HCT116 (cell line): Measurements from ENCODE around the gene SLAMF7. TPM values are rescaled to one million over a fixed set of nuclear protein-coding genes. Genes with fewer than 3 reads are reported as not detected.
"Not testable (repeated sequence)": the region's sequence is repeated elsewhere in the genome, so short reads cannot be mapped to it uniquely, and the experiment has no call there.

Experiments used
- ATAC-seq: fragments of 200-7000 bp; cut with Tn5 transposase; 2 replicates; pipeline ENCODE4 v1.9.1; 2020; ENCODE audit warnings: mild to moderate bottlenecking, moderate library complexity
- BruUV-seq: library from RNA; stranded (reverse); fragments of 400-500 nt; replicated peaks from 2 replicates; lab custom pipeline; 2021; lab: Mats Ljungman, UMichigan
- CTCF ChIA-PET: fragments of 300-600 bp; sonication (Branson Sonifier 250); formaldehyde crosslinking; loops from one replicate; lab custom pipeline; 2021; ENCODE audit warnings: antibody characterized with exemption; lab: Charles Lee
- POLR2A ChIA-PET: fragments of 300-600, 350-600 bp; sonication (Branson Sonifier 250); formaldehyde crosslinking; loops from one replicate; lab custom pipeline; 2021; ENCODE audit warnings: antibody characterized with exemption; lab: Charles Lee
- RAD21 ChIA-PET, 2 experiments: fragments of 300-600 bp; sonication (Branson Sonifier 250); formaldehyde crosslinking; loops; one replicate each; lab custom pipeline; 2023; ENCODE audit warnings: low total read pairs in 2 of 2; ENCODE audit not compliant: uncharacterized antibody in 2 of 2, unreplicated experiment in 2 of 2, low non-redundant PET in 1 of 2; lab: Charles Lee
- DNase-seq: peaks from one replicate; pipeline ENCODE4 v3.0.0-alpha.2; 2010; ENCODE audit warnings: low read depth, low spot score
- H2AFZ ChIP-seq: fragments of 200-600 bp; shearing (Covaris generic), sonication (generic); 2 replicates; pipeline ENCODE4 v1.6.1; 2017; ENCODE audit warnings: low read depth, mixed run types, mixed read lengths, antibody characterized with exemption, low read length; ENCODE audit not compliant: poor library complexity, severe bottlenecking
- H3K27ac ChIP-seq: 2 replicates; pipeline ENCODE4 v1.5.1; 2012; ENCODE audit warnings: low read depth, low read length
- H3K27me3 ChIP-seq: fragments of 200-600 bp; sonication (generic); 2 replicates; pipeline ENCODE4 v1.6.1; 2016; ENCODE audit warnings: mixed run types, low read length, mixed read lengths; ENCODE audit not compliant: insufficient read depth
- H3K36me3 ChIP-seq, 2 experiments: fragments of 200-500 bp in 1 of 2; fragments of 200-600 bp in 1 of 2; sonication (Bioruptor generic) in 1 of 2; sonication (generic) in 1 of 2; 2 replicates each; pipeline versions ENCODE4 v1.5.1 to v1.6.1; 2014 to 2016; ENCODE audit warnings: low read length in 2 of 2, inconsistent platforms in 1 of 2, mixed read lengths in 1 of 2, mixed run types in 1 of 2; ENCODE audit not compliant: insufficient read depth in 2 of 2, control insufficient read depth in 1 of 2
- H3K4me1 ChIP-seq, 2 experiments: fragments of 200-600 bp in 1 of 2; sonication (generic) in 1 of 2; 2 replicates each; pipeline versions ENCODE4 v1.5.1 to v1.6.1; 2012 to 2017; ENCODE audit warnings: low read length in 2 of 2, inconsistent platforms in 1 of 2, mild to moderate bottlenecking in 1 of 2, mixed read lengths in 1 of 2, mixed run types in 1 of 2, moderate library complexity in 1 of 2; ENCODE audit not compliant: insufficient read depth in 2 of 2, control insufficient read depth in 1 of 2
- H3K4me2 ChIP-seq: fragments of 200-600 bp; sonication (generic); 2 replicates; pipeline ENCODE4 v1.6.1; 2017; ENCODE audit warnings: mixed run types, low read length, mixed read lengths
- H3K4me3 ChIP-seq, 2 experiments: fragments of 200-600 bp in 1 of 2; sonication (generic) in 1 of 2; replicated peaks in 1 of 2; 2 replicates each; pipeline ENCODE4 v1.5.1; 2011 to 2016; ENCODE audit warnings: low read length in 2 of 2, control low read depth in 1 of 2, low read depth in 1 of 2, mild to moderate bottlenecking in 1 of 2, mixed read lengths in 1 of 2, mixed run types in 1 of 2
- H3K79me2 ChIP-seq: fragments of 200-600 bp; sonication (generic); 2 replicates; pipeline ENCODE4 v1.6.1; 2017; ENCODE audit warnings: mild to moderate bottlenecking, mixed run types, low read length, moderate library complexity, mixed read lengths; ENCODE audit not compliant: insufficient read depth
- H3K9ac ChIP-seq: fragments of 200-600 bp; sonication (generic); 2 replicates; pipeline ENCODE4 v1.6.1; 2016; ENCODE audit warnings: low read length, mixed read lengths
- H3K9me2 ChIP-seq: fragments of 200-600 bp; sonication (generic), shearing (Covaris generic); 2 replicates; pipeline ENCODE4 v1.6.1; 2017; ENCODE audit warnings: mixed run types, mild to moderate bottlenecking, moderate library complexity; ENCODE audit not compliant: insufficient read depth
- H3K9me3 ChIP-seq, 2 experiments: fragments of 200-500 bp in 1 of 2; fragments of 200-600 bp in 1 of 2; sonication (Bioruptor generic) in 1 of 2; sonication (generic) in 1 of 2; 2 replicates each; pipeline ENCODE4 v1.6.1; 2014 to 2017; ENCODE audit warnings: low read length in 2 of 2, mixed read lengths in 2 of 2, inconsistent platforms in 1 of 2, low read depth in 1 of 2, mild to moderate bottlenecking in 1 of 2, mixed run types in 1 of 2, moderate library complexity in 1 of 2; ENCODE audit not compliant: control insufficient read depth in 1 of 2, insufficient read depth in 1 of 2
- H4K20me1 ChIP-seq: fragments of 200-600 bp; sonication (generic), shearing (Covaris generic); 2 replicates; pipeline ENCODE4 v1.6.1; 2017; ENCODE audit warnings: mixed run types, mild to moderate bottlenecking, moderate library complexity; ENCODE audit not compliant: insufficient read depth
- CBX3 ChIP-seq: IDR thresholded peaks from 2 replicates; pipeline ENCODE4 v1.6.1; 2012; ENCODE audit warnings: low read depth
- CEBPB ChIP-seq: IDR thresholded peaks from 2 replicates; pipeline ENCODE4 v1.6.1; 2012; ENCODE audit warnings: low read depth
- EZH2 ChIP-seq: fragments of 200-600 bp; sonication (generic); IDR thresholded peaks from 2 replicates; pipeline ENCODE4 v1.6.1; 2017; ENCODE audit warnings: antibody characterized with exemption, mixed run types
- POLR2AphosphoS5 ChIP-seq: IDR thresholded peaks from 2 replicates; pipeline ENCODE4 v1.6.1; 2011; ENCODE audit warnings: mild to moderate bottlenecking, low read depth, low read length, moderate library complexity
- SP1 ChIP-seq: IDR thresholded peaks from 2 replicates; pipeline ENCODE4 v1.6.1; 2012; ENCODE audit warnings: low read depth
- SRF ChIP-seq: IDR thresholded peaks from 2 replicates; pipeline ENCODE4 v1.6.1; 2012; ENCODE audit warnings: low read depth
- YY1 ChIP-seq: IDR thresholded peaks from 2 replicates; pipeline ENCODE4 v1.6.1; 2011; ENCODE audit warnings: low read length, low read depth, moderate library complexity, mild to moderate bottlenecking; ENCODE audit not compliant: insufficient replicate concordance; ENCODE audit errors: extremely low read depth
- intact Hi-C: fragments of 100-400 bp; cut with micrococcal nuclease; formaldehyde crosslinking; loops from 2 replicates; pipeline ENCODE4 v1.10.0; 2022
- total RNA-seq: library from RNA; stranded (reverse); gene quantifications from one replicate; pipeline ENCODE4 v1.2.1, GENCODE V29; 2021; ENCODE audit not compliant: unreplicated experiment
- TF ChIP-seq, protein P1 (sequence below): IDR thresholded peaks from 2 replicates; pipeline ENCODE4 v1.6.1; 2012

The SLAMF7 gene
- total RNA-seq, 1 experiment from 2014 or later = 0.34 TPM

DNA sequence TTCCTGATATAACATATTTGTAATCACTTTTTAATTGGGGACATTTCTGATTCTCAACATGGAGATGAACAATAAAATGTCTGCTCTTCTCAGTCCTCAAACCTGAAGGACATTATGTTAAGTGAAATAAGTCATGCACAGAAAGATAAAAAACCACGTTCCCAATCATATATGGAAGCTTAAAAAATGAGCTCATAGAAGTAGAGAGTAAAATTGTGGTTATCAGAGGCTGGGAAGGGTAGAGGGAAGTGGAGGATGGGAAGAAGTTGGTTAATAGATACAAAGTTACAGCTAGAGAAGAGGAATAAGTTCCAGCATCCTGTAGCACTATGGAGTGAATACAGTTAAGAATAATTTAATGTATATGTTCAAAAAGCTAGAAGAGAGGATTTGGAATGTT is 25.9 kb upstream of the SLAMF7 start:
- CTCF ChIA-PET = no interaction called here
- RAD21 ChIA-PET = no interaction called here

DNA sequence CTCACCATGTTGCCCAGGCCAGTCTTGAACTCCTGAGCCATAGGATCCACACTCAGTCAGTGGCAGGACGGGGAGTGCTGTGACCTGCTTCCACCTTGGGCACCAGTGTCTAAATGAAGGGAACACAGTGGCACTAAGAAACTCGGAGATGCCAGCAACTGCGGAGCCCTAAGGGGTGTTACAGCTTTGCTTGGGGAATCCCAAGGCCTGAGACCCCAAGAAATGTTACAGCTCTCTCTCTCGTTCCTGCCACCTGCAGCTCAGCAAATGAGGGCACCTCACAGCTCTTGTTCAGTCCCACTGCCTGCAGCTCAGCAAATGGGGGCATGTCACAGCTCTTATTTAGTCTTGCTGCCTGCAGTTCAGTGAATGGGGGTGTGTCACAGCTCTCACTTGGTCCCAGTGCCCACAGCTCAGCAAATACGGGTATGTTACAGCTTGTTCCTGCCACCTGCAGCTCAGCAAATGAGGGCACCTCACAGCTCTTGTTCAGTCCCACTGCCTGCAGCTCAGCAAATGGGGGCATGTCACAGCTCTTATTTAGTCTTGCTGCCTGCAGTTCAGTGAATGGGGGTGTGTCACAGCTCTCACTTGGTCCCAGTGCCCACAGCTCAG is 24.9 kb upstream of the SLAMF7 start:
- H4K20me1 ChIP-seq, RAD21 ChIA-PET, H3K9ac ChIP-seq, H3K4me1 ChIP-seq, intact Hi-C loops, H2AFZ ChIP-seq, H3K9me2 ChIP-seq, H3K79me2 ChIP-seq, POLR2A ChIA-PET, H3K4me3 ChIP-seq, ATAC-seq, BruUV-seq, H3K27ac ChIP-seq, H3K27me3 ChIP-seq, DNase-seq, H3K9me3 ChIP-seq, H3K4me2 ChIP-seq, H3K36me3 ChIP-seq: not testable (repeated sequence)
- CTCF ChIA-PET = interaction anchor here (1.0 to 1.7 kb wide), 2 partner anchors 13 to 32 kb away, joined by 3 to 4 read pairs; no protein-coding TSS in a partner anchor

More for the DNA sequence above, 25.9 kb upstream of the SLAMF7 start:
- TF ChIP-seq CBX3 (no peak), YY1 (no peak), POLR2AphosphoS5 (no peak), EZH2 (no peak), CEBPB (no peak), SRF (no peak), SP1 (no peak)
- TF ChIP-seq, protein P1, sequence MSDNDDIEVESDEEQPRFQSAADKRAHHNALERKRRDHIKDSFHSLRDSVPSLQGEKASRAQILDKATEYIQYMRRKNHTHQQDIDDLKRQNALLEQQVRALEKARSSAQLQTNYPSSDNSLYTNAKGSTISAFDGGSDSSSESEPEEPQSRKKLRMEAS = no peak
- Histone ChIP-seq H3K79me2 (no peaks in the 10 kb centered on the region), H3K36me3 (no peaks in the 10 kb centered on the region), H3K4me3 (no peak overlapping the region), H3K4me1 (no peaks in the 10 kb centered on the region), H3K4me2 (no peak overlapping the region), H3K9ac (no peak overlapping the region), H3K27me3 (no peaks in the 10 kb centered on the region; the same call in 1 of the 2 replicates), H2AFZ (no peak overlapping the region), H3K27ac (no peak overlapping the region), H4K20me1 (no peaks in the 10 kb centered on the region), H3K9me2 (no peaks in the 10 kb centered on the region), H3K9me3 (no peaks in the 10 kb centered on the region)
- intact Hi-C loops = no loop called here
- ATAC-seq (no peak), DNase-seq (no peak)
- BruUV-seq = no TSS peak
- POLR2A ChIA-PET = no interaction called here
